ENCODE data around the gene CFAP221. TPM values are rescaled to one million over a fixed set of nuclear protein-coding genes. Genes with fewer than 3 reads are reported as not detected.
A peak's percentile ranks its signal among the peaks of the same experiment; 100 is the strongest.

CFAP221 gene
- total and polyA plus RNA-seq, 9 donors = 0.24 to 23.4 (median 2.4) TPM

GRCh38 chr2:119681868-119682220 is 137.6 kb downstream of the CFAP221 start:
- intact Hi-C loops (cut with DNase I) = no loop called here
- WGBS, 3 donors = 64 to 68% (median 67%) methylated on average over 4 of the region's 4 CpGs
- no peak for DNase-seq

GRCh38 chr2:119682578-119682977 is 138.3 kb downstream of the CFAP221 start:
- Histone ChIP-seq H3K4me1 (ENCODE audit: insufficient read depth) (peaks cover 12% of the 10 kb centered on the region), H3K9me3 (no peaks in the 10 kb centered on the region), H3K36me3 (no peaks in the 10 kb centered on the region), H3K27ac (no peak overlapping the region), H3K4me3 (no peak overlapping the region), H3K27me3 (no peaks in the 10 kb centered on the region)
- intact Hi-C loops (cut with DNase I) = no loop called here
- TF ChIP-seq POLR2A (IDR thresholded peaks at IDR 0.05) (no peak), EP300 (IDR thresholded peaks at IDR 0.05) (no peak)
- TF ChIP-seq, protein P1, sequence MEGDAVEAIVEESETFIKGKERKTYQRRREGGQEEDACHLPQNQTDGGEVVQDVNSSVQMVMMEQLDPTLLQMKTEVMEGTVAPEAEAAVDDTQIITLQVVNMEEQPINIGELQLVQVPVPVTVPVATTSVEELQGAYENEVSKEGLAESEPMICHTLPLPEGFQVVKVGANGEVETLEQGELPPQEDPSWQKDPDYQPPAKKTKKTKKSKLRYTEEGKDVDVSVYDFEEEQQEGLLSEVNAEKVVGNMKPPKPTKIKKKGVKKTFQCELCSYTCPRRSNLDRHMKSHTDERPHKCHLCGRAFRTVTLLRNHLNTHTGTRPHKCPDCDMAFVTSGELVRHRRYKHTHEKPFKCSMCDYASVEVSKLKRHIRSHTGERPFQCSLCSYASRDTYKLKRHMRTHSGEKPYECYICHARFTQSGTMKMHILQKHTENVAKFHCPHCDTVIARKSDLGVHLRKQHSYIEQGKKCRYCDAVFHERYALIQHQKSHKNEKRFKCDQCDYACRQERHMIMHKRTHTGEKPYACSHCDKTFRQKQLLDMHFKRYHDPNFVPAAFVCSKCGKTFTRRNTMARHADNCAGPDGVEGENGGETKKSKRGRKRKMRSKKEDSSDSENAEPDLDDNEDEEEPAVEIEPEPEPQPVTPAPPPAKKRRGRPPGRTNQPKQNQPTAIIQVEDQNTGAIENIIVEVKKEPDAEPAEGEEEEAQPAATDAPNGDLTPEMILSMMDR (IDR thresholded peaks at IDR 0.05) = no peak
- DNase-seq = no peak
- 87 to 93% (median 90%) methylated on average over 8 of the region's 8 CpGs for WGBS, 3 donors

More at GRCh38 chr2:119681868-119682220, 137.6 kb downstream of the CFAP221 start:
- Histone ChIP-seq H3K36me3 (no peaks in the 10 kb centered on the region), H3K4me3 (no peak overlapping the region), H3K4me1 (ENCODE audit: insufficient read depth) (peaks cover 12% of the 10 kb centered on the region), H3K27ac (no peak overlapping the region), H3K27me3 (no peaks in the 10 kb centered on the region), H3K9me3 (no peaks in the 10 kb centered on the region)
- TF ChIP-seq, protein P1 (IDR thresholded peaks at IDR 0.05) = no peak
- TF ChIP-seq POLR2A (IDR thresholded peaks at IDR 0.05) = no peak
- no peak for TF ChIP-seq EP300 (IDR thresholded peaks at IDR 0.05)

GRCh38 chr2:119683074-119683712 is 138.9 kb downstream of the CFAP221 start:
- H3K27ac ChIP-seq = peak overlapping the region; percentile 6 to 51
- peaks cover 12% of the 10 kb centered on the region for H3K4me1 ChIP-seq (ENCODE audit: insufficient read depth)
- H3K9me3 ChIP-seq = no peaks in the 10 kb centered on the region
- no peak overlapping the region for H3K4me3 ChIP-seq
- TF ChIP-seq, protein P1 (IDR thresholded peaks at IDR 0.05) = no peak
- no peak for TF ChIP-seq POLR2A (IDR thresholded peaks at IDR 0.05)
- H3K27me3 ChIP-seq = no peaks in the 10 kb centered on the region
- no peak for DNase-seq
- no peaks in the 10 kb centered on the region for H3K36me3 ChIP-seq
- intact Hi-C loops (cut with DNase I) = no loop called here
- 52 to 58% (median 56%) methylated on average over 7 of the region's 7 CpGs for WGBS, 3 donors

- Histone ChIP-seq H3K27ac (peak overlapping the region; percentile 6 to 51), H3K36me3 (no peaks in the 10 kb centered on the region), H3K27me3 (no peaks in the 10 kb centered on the region), H3K9me3 (no peaks in the 10 kb centered on the region), H3K4me1 (ENCODE audit: insufficient read depth) (peaks cover 12% of the 10 kb centered on the region), H3K4me3 (no peak overlapping the region)
- intact Hi-C loops (cut with DNase I) = no loop called here
- WGBS, 3 donors = 11 to 27% (median 14%) methylated on average over 22 of the region's 22 CpGs
- no peak for TF ChIP-seq POLR2A (IDR thresholded peaks at IDR 0.05)
- TF ChIP-seq, protein P1 (IDR thresholded peaks at IDR 0.05) = no peak
- peak; percentile 57 to 81 (median 72) for DNase-seq
Observed at GRCh38 chr2:119683713-119684443, 139.6 kb downstream of the CFAP221 start.
